Activated CD8-positive, alpha-beta T cell treated with anti-CD3 and anti-CD28 coated beads for 36 hours (primary cell): ENCODE data around the gene SLC35D3. TPM values are rescaled to one million over a fixed set of nuclear protein-coding genes. Genes with fewer than 3 reads are reported as not detected.
"Not testable (repeated sequence)": the region's sequence is repeated elsewhere in the genome, so short reads cannot be mapped to it uniquely, and the experiment has no call there.

ENCODE experiments used
- ATAC-seq: fragments of 200-7000 bp; cut with Tn5 transposase; one replicate; pipeline ENCODE4 v1.10.0; 2021; ENCODE audit warnings: mild to moderate bottlenecking, moderate library complexity
- CTCF ChIA-PET: fragments of 350-600 bp; sonication (Branson Sonifier 250); formaldehyde crosslinking; loops from one replicate; lab custom pipeline; 2021; ENCODE audit warnings: antibody characterized with exemption; lab: Charles Lee
- POLR2A ChIA-PET: fragments of 350-600 bp; sonication (Branson Sonifier 250); formaldehyde crosslinking; loops from one replicate; lab custom pipeline; 2021; ENCODE audit warnings: antibody characterized with exemption; lab: Charles Lee
- DNase-seq: peaks from one replicate; pipeline ENCODE4 v3.0.0-alpha.2; 2020
- H3K27ac Mint-ChIP-seq: one replicate; pipeline ENCODE4 v1.8.0; 2021; ENCODE audit warnings: mild to moderate bottlenecking, mixed read lengths
- H3K27me3 Mint-ChIP-seq: one replicate; pipeline ENCODE4 v1.8.0; 2021; ENCODE audit warnings: mixed read lengths
- H3K36me3 Mint-ChIP-seq: one replicate; pipeline ENCODE4 v1.8.0; 2021; ENCODE audit warnings: low read depth, mixed read lengths
- H3K4me1 Mint-ChIP-seq: one replicate; pipeline ENCODE4 v1.8.0; 2021; ENCODE audit warnings: low read depth, mixed read lengths
- H3K4me3 Mint-ChIP-seq: one replicate; pipeline ENCODE4 v1.8.0; 2021; ENCODE audit warnings: mild to moderate bottlenecking, moderate library complexity, mixed read lengths
- H3K9me3 Mint-ChIP-seq: one replicate; pipeline ENCODE4 v1.8.0; 2021; ENCODE audit warnings: mixed read lengths
- CTCF ChIP-seq: fragments of 200-600 bp; IDR thresholded peaks from one replicate; pipeline ENCODE4 v1.8.0; 2022; ENCODE audit warnings: antibody characterized with exemption, mild to moderate bottlenecking
- intact Hi-C: fragments of 100-400 bp; cut with micrococcal nuclease; formaldehyde crosslinking; loops from one replicate; pipeline ENCODE4 v1.10.0; 2022
- total RNA-seq, 2 experiments: library from RNA; stranded (reverse); gene quantifications; one replicate each; pipeline ENCODE4 v1.2.3, GENCODE V29; 2021

The SLC35D3 gene
- total RNA-seq, 2 experiments from 2014 or later, result not detected

- Mint-ChIP-seq H3K9me3 (no peaks in the 10 kb centered on the region), H3K27ac (no peak overlapping the region), H3K4me3 (no peak overlapping the region), H3K36me3 (no peaks in the 10 kb centered on the region), H3K27me3 (peaks cover 18% of the 10 kb centered on the region), H3K4me1 (peaks cover 3% of the 10 kb centered on the region)
- intact Hi-C loops, result no loop called here
- ChIA-PET POLR2A (no interaction called here), CTCF (interaction anchor here (1.0 to 1.5 kb wide), 2 partner anchors 126 to 343 kb away, joined by 3 to 5 read pairs; no protein-coding TSS in a partner anchor)
- no peak for TF ChIP-seq CTCF
- no peak for DNase-seq
- no peak for ATAC-seq
Observed at GRCh38 chr6:136971609-136972008, 49.5 kb downstream of the SLC35D3 start.

- H3K9me3 Mint-ChIP-seq, intact Hi-C loops, POLR2A ChIA-PET, H3K4me1 Mint-ChIP-seq, DNase-seq, ATAC-seq, H3K4me3 Mint-ChIP-seq, H3K27ac Mint-ChIP-seq, H3K36me3 Mint-ChIP-seq, H3K27me3 Mint-ChIP-seq: not testable (repeated sequence)
- CTCF ChIA-PET, result interaction anchor here (1.3 kb wide), 1 partner anchor 41 kb away, joined by 4 read pairs; no protein-coding TSS in a partner anchor
Observed at GRCh38 chr6:136973781-136974180, 51.7 kb downstream of the SLC35D3 start.

Other genes starting within 250 kb of the SLC35D3 start
- gene MAP3K5, start 129.8 kb upstream of the SLC35D3 start, total RNA-seq, result 1 to 10 TPM; 4.4 to 4.6 TPM
- gene PEX7, start 99.7 kb upstream of the SLC35D3 start, total RNA-seq, result 1 to 10 TPM; 4.5 to 6.0 TPM
- gene IL20RA, start 122.7 kb downstream of the SLC35D3 start, total RNA-seq, result not detected